Gastroesophageal sphincter (tissue), 4 donors: ENCODE data around the gene MAPK8IP2. TPM values are rescaled to one million over a fixed set of nuclear protein-coding genes. Genes with fewer than 3 reads are reported as not detected.
"Not testable (repeated sequence)": the region's sequence is repeated elsewhere in the genome, so short reads cannot be mapped to it uniquely, and the experiment has no call there.

ENCODE experiments used
- ATAC-seq: fragments of 150-250 bp; one replicate; pipeline ENCODE4 v1.9.1; 2016; ENCODE audit warnings: mild to moderate bottlenecking, moderate library complexity
- H3K27ac ChIP-seq, 4 donors: fragments of 200-600 bp; sonication (generic) in 3 of 4; 1 replicate in 3 of 4; 2 replicates in 1 of 4; pipeline ENCODE4 v1.5.1; 2016 to 2019
- H3K27me3 ChIP-seq: fragments of 200-600 bp; sonication (generic); one replicate; pipeline ENCODE4 v1.5.1; 2019
- H3K36me3 ChIP-seq, 2 donors: fragments of 200-600 bp; sonication (generic); one replicate each; pipeline ENCODE4 v1.5.1; 2019; ENCODE audit warnings: control low read depth in 1 of 2
- H3K4me1 ChIP-seq, 3 donors: fragments of 200-600 bp; sonication (generic); 1 replicate in 2 of 3; 2 replicates in 1 of 3; pipeline ENCODE4 v1.5.1; 2016 to 2019; ENCODE audit warnings: control low read depth in 2 of 3
- H3K4me3 ChIP-seq, 2 donors: fragments of 200-600 bp; sonication (generic); one replicate each; pipeline ENCODE4 v1.5.1; 2019; ENCODE audit warnings: mild to moderate bottlenecking in 1 of 2, moderate library complexity in 1 of 2
- H3K9me3 ChIP-seq, 3 donors: fragments of 200-600 bp; sonication (generic); one replicate each; pipeline ENCODE4 v1.5.1; 2017 to 2019; ENCODE audit warnings: control low read depth in 2 of 3
- EP300 ChIP-seq: sonication (generic); formaldehyde crosslinking; IDR thresholded peaks from one replicate; pipeline ENCODE4 v1.6.1; 2017; ENCODE audit warnings: antibody characterized with exemption, mild to moderate bottlenecking
- POLR2A ChIP-seq, 2 donors: fragments of 450-650 bp; IDR thresholded peaks; one replicate each; pipeline ENCODE4 v1.6.1; 2017; ENCODE audit warnings: antibody characterized with exemption in 2 of 2, mild to moderate bottlenecking in 2 of 2, moderate library complexity in 1 of 2
- POLR2AphosphoS5 ChIP-seq: sonication (generic); formaldehyde crosslinking; IDR thresholded peaks from one replicate; pipeline ENCODE4 v1.6.1; 2017; ENCODE audit warnings: antibody characterized with exemption
- WGBS, 2 donors: methylation state at CpG; one replicate each; pipeline ENCODE4 v1.1.5; 2018; ENCODE audit warnings: low coverage in 1 of 2; 5-methylcytosine and 5-hydroxymethylcytosine counted together
- total RNA-seq, 4 donors: library from RNA; depleted of rRNA; stranded (reverse); fragments of >200 nt; gene quantifications; one replicate each; pipeline ENCODE4 v1.1.0, GENCODE V29; 2016
- TF ChIP-seq, protein P1 (sequence below), 4 experiments: fragments of 200-600 bp in 2 of 4; fragments of 450-650 bp in 2 of 4; sonication (generic) in 1 of 4; IDR thresholded peaks; one replicate each; pipeline ENCODE4 v1.5.1; 2017 to 2019; ENCODE audit warnings: antibody characterized with exemption in 4 of 4, mild to moderate bottlenecking in 2 of 4, moderate library complexity in 2 of 4

Gene MAPK8IP2
- total RNA-seq, 4 donors from 2014 or later = 0.93 to 3.7 (median 2.3) TPM

DNA sequence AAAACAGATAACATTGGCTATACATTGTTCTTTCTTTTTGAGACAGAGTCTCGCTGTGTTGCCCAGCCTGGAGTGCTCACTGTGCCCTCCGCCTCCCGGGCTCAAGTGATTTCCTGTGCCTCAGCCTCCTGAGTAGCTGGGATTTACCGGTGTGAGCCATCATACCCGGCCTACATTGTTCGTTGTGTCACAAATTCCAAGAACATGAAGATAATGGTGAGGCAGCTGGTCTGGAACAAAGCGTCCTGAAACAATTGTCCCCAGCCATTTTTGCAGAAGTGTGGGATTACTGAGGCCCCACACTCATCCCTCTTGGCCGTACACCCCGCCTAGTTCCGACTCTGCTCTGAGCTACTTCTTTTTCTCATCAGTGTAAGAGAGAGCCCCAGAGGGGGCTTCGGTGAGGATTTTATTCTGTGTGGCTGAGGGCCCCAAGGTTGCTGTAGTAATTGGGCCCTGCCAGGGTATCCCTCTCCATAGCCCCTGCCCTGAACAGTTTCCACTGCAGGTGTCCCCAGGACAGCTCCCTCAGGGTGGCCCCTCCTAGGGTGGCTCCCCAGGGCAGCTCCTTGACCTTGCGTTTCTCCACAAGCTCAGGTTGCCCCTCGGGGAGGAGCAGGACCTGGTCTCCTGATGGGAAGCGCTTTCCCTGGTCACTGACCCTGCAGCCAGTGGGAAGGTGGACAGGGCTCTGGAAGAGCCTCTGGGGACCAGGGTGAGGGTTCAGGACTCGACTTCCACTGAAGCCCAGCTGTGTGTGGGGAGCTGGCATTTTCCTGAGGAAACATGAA lies 40.5 kb downstream of the MAPK8IP2 start:
- Histone ChIP-seq H3K27me3 (peaks cover 49% of the 10 kb centered on the region), H3K36me3 (no peaks in the 10 kb centered on the region), H3K27ac (peak overlapping the region in 3 of 4 donors; percentile 2 to 59 (median 56)), H3K4me1 (peaks cover 0 to 14% (median 5%) of the 10 kb centered on the region in 3 donors), H3K4me3 (no peak overlapping the region), H3K9me3 (no peaks in the 10 kb centered on the region)
- ATAC-seq = no peak
- 83 to 88% methylated on average over 9 to 11 of the region's 15 CpGs for WGBS, 2 donors
- TF ChIP-seq EP300 = no peak
- no peak for TF ChIP-seq POLR2A (IDR thresholded peaks at IDR 0.05)
- TF ChIP-seq POLR2AphosphoS5 = no peak
- TF ChIP-seq, protein P1, sequence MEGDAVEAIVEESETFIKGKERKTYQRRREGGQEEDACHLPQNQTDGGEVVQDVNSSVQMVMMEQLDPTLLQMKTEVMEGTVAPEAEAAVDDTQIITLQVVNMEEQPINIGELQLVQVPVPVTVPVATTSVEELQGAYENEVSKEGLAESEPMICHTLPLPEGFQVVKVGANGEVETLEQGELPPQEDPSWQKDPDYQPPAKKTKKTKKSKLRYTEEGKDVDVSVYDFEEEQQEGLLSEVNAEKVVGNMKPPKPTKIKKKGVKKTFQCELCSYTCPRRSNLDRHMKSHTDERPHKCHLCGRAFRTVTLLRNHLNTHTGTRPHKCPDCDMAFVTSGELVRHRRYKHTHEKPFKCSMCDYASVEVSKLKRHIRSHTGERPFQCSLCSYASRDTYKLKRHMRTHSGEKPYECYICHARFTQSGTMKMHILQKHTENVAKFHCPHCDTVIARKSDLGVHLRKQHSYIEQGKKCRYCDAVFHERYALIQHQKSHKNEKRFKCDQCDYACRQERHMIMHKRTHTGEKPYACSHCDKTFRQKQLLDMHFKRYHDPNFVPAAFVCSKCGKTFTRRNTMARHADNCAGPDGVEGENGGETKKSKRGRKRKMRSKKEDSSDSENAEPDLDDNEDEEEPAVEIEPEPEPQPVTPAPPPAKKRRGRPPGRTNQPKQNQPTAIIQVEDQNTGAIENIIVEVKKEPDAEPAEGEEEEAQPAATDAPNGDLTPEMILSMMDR (IDR thresholded peaks at IDR 0.05) = no peak

DNA sequence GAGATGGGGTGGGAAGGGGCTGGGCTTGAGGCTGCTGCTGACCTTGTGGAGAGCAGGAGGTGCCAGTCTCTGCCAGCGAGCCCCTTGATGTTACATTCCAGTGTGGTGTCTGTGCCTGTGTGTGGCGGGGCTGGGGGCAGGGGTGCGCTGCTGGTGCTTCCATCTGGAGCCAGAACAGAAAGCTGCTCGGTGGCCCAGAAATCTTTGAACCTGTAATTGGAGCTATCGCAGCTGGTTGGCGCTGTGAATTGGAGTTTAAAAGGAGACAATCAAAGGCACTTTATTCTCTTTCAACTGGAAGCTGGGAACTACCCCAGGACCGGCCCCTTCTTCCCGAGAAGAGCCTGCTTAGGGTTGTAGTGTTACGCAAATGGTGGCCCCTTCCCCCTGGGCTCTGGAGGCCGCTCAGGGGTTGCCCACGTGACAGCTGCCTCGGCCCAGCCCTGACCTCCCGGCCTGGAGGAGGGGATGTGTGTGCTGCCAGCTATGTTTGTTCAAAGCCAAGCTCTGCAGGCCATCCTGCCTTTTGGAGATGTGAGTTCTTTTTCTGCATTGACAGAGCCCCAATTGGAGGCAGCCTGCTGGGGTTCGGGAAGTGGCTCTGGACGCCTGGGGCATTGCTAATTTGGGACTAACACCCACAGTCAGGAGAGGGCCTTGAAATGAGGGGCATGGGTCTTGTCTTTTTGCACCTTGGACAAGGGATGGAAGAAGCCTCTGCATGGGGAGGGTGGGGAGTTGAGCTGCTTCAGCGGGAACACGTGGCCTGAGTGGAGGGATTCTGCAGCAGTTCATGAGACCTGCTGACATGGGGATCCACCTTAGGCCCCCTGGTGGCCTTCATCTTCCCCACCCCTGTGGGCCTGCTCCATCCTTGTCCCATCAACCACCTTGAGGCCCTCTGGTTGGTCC lies 41.4 kb downstream of the MAPK8IP2 start:
- peak overlapping the region in 3 of 4 donors; percentile 2 to 59 (median 56) for H3K27ac ChIP-seq
- H3K27me3 ChIP-seq = peaks cover 58% of the 10 kb centered on the region
- H3K9me3 ChIP-seq = no peaks in the 10 kb centered on the region
- H3K36me3 ChIP-seq = no peaks in the 10 kb centered on the region
- no peak for TF ChIP-seq POLR2AphosphoS5
- TF ChIP-seq, protein P1 (IDR thresholded peaks at IDR 0.05) = peak in 1 of 4 experiments; percentile 42
- TF ChIP-seq POLR2A (IDR thresholded peaks at IDR 0.05) = no peak
- no peak for TF ChIP-seq EP300
- 0% methylated on average over 4 of the region's 17 CpGs; no CpG with 5 or more reads in 1 of the 2 donors for WGBS, 2 donors
- ATAC-seq = peak; percentile 50
- H3K4me3 ChIP-seq = no peak overlapping the region
- H3K4me1 ChIP-seq = peaks cover 0 to 14% (median 5%) of the 10 kb centered on the region in 3 donors

DNA sequence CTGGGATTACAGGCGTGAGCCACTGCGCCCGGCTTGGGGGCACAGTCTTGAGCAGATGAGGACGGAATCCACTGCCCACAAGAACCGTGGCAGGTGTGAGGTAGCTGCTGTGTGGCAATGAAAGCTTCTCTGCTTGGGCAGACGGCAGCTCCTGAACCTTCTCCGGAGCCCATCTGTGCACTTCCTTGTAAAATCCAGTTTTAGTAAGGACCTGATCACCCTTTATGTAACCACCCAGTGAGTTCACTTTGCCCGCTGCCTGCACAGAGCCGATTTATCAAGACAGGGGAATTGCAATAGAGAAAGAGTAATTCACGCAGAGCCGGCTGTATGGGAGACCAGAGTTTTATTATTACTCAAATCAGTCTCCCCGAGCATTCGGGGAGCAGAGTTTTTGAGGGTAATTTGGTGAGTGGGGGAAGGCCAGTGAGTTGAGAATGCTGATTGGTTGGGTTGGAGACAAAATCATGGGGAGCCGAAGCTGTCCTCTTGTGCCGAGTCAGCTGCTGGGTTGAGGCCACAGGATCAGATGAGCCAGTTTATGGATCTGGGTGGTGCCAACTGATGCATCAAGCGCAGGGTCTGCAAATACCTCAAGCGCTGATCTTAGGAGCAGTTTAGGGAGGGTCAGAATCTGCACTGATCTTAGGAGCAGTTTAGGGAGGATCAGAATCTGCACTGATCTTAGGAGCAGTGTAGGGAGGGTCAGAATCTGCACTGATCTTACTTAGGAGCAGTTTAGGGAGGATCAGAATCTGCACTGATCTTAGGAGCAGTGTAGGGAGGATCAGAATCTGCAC lies 42.6 kb downstream of the MAPK8IP2 start:
- not testable (repeated sequence) for H3K9me3 ChIP-seq, H3K4me3 ChIP-seq, H3K27ac ChIP-seq, ATAC-seq, H3K36me3 ChIP-seq
- peaks cover 0 to 14% (median 5%) of the 10 kb centered on the region in 3 donors for H3K4me1 ChIP-seq
- H3K27me3 ChIP-seq = peaks cover 62% of the 10 kb centered on the region
- 80 to 91% methylated on average over 1 to 9 of the region's 17 CpGs for WGBS, 2 donors

DNA sequence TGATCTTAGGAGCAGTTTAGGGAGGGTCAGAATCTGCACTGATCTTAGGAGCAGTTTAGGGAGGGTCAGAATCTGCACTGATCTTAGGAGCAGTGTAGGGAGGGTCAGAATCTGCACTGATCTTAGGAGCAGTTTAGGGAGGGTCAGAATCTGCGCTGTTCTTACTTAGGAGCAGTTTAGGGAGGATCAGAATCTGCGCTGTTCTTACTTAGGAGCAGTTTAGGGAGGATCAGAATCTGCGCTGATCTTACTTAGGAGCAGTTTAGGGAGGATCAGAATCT lies 43.2 kb downstream of the MAPK8IP2 start:
- peaks cover 62% of the 10 kb centered on the region for H3K27me3 ChIP-seq
- peaks cover 0 to 14% (median 5%) of the 10 kb centered on the region in 3 donors for H3K4me1 ChIP-seq
- not testable (repeated sequence) for H3K36me3 ChIP-seq, H3K4me3 ChIP-seq, H3K9me3 ChIP-seq, H3K27ac ChIP-seq, ATAC-seq
- WGBS, 2 donors = 73 to 75% methylated on average over 3 of the region's 3 CpGs

DNA sequence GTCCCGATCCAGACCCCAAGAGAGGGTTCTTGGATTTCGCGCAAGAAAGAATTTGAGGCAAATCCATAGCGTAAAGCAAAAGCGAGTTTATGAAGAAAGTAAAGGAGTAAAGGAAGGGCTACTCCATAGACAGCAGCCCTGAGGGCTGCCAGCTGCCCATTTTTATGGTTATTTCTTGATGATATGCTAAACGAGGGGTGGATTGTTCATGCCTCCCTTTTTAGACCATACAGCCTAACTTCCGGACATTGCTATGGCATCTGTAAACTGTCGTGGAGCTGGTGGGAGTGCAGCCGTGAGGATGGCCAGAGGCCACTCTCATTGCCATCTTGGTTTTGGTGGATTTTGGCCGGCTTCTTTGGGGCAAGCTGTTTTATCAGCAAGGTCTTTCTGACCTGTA lies 52.7 kb downstream of the MAPK8IP2 start:
- ATAC-seq = no peak
- Histone ChIP-seq H3K9me3 (no peaks in the 10 kb centered on the region), H3K36me3 (no peaks in the 10 kb centered on the region), H3K4me1 (peaks cover 0 to 5% (median 0%) of the 10 kb centered on the region in 3 donors), H3K27ac (no peak overlapping the region), H3K4me3 (no peak overlapping the region), H3K27me3 (peaks cover 42% of the 10 kb centered on the region)
- WGBS, 2 donors = 79 to 93% methylated on average over 7 of the region's 10 CpGs
- TF ChIP-seq EP300 = no peak
- TF ChIP-seq POLR2AphosphoS5 = no peak
- TF ChIP-seq POLR2A (IDR thresholded peaks at IDR 0.05) = no peak
- TF ChIP-seq, protein P1 (IDR thresholded peaks at IDR 0.05) = no peak

DNA sequence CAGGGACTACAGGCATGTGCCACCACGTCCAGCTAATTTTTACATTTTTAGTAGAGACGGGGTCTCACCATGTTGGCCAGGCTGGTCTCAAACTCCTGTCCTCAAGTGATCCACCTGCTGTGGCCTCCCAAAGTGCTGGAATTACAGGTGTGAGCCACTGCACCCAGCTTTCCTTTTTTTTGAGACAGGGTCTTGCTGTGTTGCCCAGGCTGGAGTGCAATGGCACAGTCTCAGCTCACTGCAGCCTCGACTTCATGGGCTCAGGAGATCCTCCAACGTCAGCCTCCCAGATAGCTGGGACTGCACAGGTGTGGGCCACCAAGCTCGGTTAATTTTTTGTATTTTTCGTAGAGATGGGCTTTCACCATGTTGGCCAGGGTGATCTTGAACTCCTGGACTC lies 54.1 kb downstream of the MAPK8IP2 start:
- not testable (repeated sequence) for H3K27ac ChIP-seq, H3K9me3 ChIP-seq, H3K36me3 ChIP-seq, H3K4me1 ChIP-seq, ATAC-seq, H3K4me3 ChIP-seq
- peaks cover 56% of the 10 kb centered on the region for H3K27me3 ChIP-seq
- 60 to 65% methylated on average over 1 to 2 of the region's 6 CpGs for WGBS, 2 donors
